Body of pancreas (tissue), 4 donors: Measurements from ENCODE around the gene TMEM144. TPM values are rescaled to one million over a fixed set of nuclear protein-coding genes. Genes with fewer than 3 reads are reported as not detected.

Source experiments
- ATAC-seq: fragments of 150-250 bp; one replicate; pipeline ENCODE4 v1.9.1; 2016
- DNase-seq, 4 donors: peaks; one replicate each; pipeline ENCODE4 v3.0.0-alpha.2; 2019
- H3K27ac ChIP-seq, 4 donors: fragments of 200-600 bp; sonication (generic); 1 replicate in 3 of 4; 2 replicates in 1 of 4; pipeline versions ENCODE4 v1.5.1 to v1.6.1; 2016 to 2019; ENCODE audit warnings: mild to moderate bottlenecking in 1 of 4, mixed read lengths in 1 of 4, moderate library complexity in 1 of 4
- H3K27me3 ChIP-seq, 2 donors: fragments of 200-600 bp; sonication (generic); one replicate each; pipeline ENCODE4 v1.6.0; 2016; ENCODE audit warnings: mild to moderate bottlenecking in 1 of 2
- H3K36me3 ChIP-seq, 2 donors: fragments of 200-600 bp; sonication (generic); replicated peaks in 1 of 2; 2 replicates each; pipeline ENCODE4 v1.5.1; 2016; ENCODE audit warnings: low read depth in 2 of 2; ENCODE audit not compliant: insufficient read depth in 1 of 2
- H3K4me1 ChIP-seq: fragments of 200-600 bp; sonication (generic); one replicate; pipeline ENCODE4 v1.6.0; 2016
- H3K4me3 ChIP-seq, 2 donors: fragments of 200-600 bp; sonication (generic); 1 replicate in 1 of 2; 2 replicates in 1 of 2; pipeline ENCODE4 v1.5.1; 2016 to 2019
- H3K9me3 ChIP-seq, 3 donors: fragments of 200-600 bp; sonication (generic); 1 replicate in 2 of 3; 2 replicates in 1 of 3; pipeline ENCODE4 v1.5.1; 2016
- POLR2A ChIP-seq, 3 donors: fragments of 450-650 bp; IDR thresholded peaks; one replicate each; pipeline ENCODE4 v1.6.1; 2016; ENCODE audit warnings: antibody characterized with exemption in 3 of 3, mild to moderate bottlenecking in 2 of 3
- WGBS, 2 donors: methylation state at CpG; one replicate each; pipeline ENCODE4 v1.1.5; 2017; 5-methylcytosine and 5-hydroxymethylcytosine counted together
- intact Hi-C: fragments of 100-400 bp; cut with DNase I; formaldehyde crosslinking; loops from one replicate; pipeline ENCODE4 v1.15.1; 2023
- total RNA-seq, 2 donors: library from RNA; depleted of rRNA; stranded (reverse); fragments of >200 nt; gene quantifications; one replicate each; pipeline ENCODE4 v1.1.0, GENCODE V29; 2016
- TF ChIP-seq, protein P1 (sequence below), 7 experiments: fragments of 450-650 bp in 4 of 7; fragments of 200-600 bp in 3 of 7; sonication (generic) in 3 of 7; IDR thresholded peaks; one replicate each; pipeline ENCODE4 v1.5.1; 2016 to 2019; ENCODE audit warnings: antibody characterized with exemption in 7 of 7

TMEM144 gene
- total RNA-seq, 2 donors from 2014 or later: 10.5 to 13.0 TPM

DNA sequence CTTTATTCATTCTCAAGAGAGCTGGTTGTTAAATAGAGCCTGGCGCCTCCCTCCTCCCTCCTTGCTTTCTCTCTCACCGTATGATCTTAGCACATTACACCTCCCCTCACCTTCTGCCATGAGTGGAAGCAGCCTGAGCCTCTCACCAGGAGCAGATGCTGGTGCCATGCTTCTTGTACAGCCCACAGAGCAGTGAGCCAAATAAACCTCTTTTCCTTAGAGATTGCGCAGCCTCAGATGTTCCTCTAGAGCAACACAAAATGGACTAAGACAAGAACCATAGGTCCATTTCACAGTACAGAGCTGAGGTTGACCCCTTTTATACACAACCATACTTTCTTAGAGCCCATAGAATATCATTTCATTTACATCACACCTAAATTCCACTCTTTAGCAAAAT, 10.1 kb upstream of the TMEM144 start:
- no peaks in the 10 kb centered on the region for H3K4me1 ChIP-seq
- H3K27me3 ChIP-seq: no peaks in the 10 kb centered on the region
- no peaks in the 10 kb centered on the region for H3K36me3 ChIP-seq
- intact Hi-C loops: no loop called here
- ATAC-seq: no peak
- no peaks in the 10 kb centered on the region for H3K9me3 ChIP-seq
- DNase-seq: no peak
- 81 to 88% methylated on average over 3 of the region's 3 CpGs for WGBS, 2 donors
- no peak overlapping the region for H3K4me3 ChIP-seq
- no peak overlapping the region for H3K27ac ChIP-seq
- TF ChIP-seq POLR2A (IDR thresholded peaks at IDR 0.05): no peak
- TF ChIP-seq, protein P1, sequence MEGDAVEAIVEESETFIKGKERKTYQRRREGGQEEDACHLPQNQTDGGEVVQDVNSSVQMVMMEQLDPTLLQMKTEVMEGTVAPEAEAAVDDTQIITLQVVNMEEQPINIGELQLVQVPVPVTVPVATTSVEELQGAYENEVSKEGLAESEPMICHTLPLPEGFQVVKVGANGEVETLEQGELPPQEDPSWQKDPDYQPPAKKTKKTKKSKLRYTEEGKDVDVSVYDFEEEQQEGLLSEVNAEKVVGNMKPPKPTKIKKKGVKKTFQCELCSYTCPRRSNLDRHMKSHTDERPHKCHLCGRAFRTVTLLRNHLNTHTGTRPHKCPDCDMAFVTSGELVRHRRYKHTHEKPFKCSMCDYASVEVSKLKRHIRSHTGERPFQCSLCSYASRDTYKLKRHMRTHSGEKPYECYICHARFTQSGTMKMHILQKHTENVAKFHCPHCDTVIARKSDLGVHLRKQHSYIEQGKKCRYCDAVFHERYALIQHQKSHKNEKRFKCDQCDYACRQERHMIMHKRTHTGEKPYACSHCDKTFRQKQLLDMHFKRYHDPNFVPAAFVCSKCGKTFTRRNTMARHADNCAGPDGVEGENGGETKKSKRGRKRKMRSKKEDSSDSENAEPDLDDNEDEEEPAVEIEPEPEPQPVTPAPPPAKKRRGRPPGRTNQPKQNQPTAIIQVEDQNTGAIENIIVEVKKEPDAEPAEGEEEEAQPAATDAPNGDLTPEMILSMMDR (IDR thresholded peaks at IDR 0.05): no peak

DNA sequence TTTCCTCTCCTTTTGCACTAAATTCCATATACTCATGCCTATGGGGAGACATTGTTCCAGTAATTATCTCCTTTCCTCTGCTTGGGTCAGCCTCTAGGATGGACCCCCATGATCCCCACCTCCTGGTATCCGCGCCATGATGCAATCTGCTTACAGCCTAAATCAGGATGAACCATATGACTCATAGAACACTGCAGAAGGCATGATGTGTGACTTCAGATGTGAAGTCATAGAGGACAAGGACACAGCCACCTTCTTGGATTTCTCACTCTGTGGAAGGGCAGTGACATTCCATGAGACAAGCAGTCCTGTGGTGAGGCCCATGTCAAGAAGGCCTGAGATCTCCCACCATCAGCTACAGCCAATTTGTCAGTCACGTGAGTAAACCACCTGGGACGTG, 9.0 kb upstream of the TMEM144 start:
- ATAC-seq (no peak), DNase-seq (no peak)
- H3K4me3 ChIP-seq: no peak overlapping the region
- H3K27ac ChIP-seq: no peak overlapping the region
- intact Hi-C loops: no loop called here
- TF ChIP-seq POLR2A (IDR thresholded peaks at IDR 0.05): no peak
- TF ChIP-seq, protein P1 (IDR thresholded peaks at IDR 0.05): no peak
- 93 to 97% methylated on average over 4 of the region's 4 CpGs for WGBS, 2 donors
- H3K9me3 ChIP-seq: no peaks in the 10 kb centered on the region
- no peaks in the 10 kb centered on the region for H3K36me3 ChIP-seq
- H3K4me1 ChIP-seq: no peaks in the 10 kb centered on the region
- H3K27me3 ChIP-seq: no peaks in the 10 kb centered on the region

DNA sequence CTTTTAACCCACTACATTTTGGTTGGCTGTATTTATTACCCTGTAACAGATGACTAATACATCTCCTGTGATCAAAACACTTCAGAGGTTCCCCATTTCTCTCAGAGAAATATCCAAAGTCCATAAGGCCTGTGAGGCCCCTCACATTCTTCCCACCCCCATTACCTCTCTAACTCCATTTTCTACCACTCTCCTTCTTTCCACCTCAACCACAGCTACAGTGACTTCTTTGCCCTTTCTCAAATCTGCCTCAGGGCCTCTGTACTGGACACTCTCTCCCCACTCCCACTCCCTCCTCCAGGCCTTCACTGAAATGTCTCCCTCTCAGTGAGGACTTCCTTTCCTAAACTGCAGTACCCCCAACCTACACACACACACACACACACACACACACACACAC, 8.4 kb upstream of the TMEM144 start:
- TF ChIP-seq, protein P1 (IDR thresholded peaks at IDR 0.05): no peak
- no peak for TF ChIP-seq POLR2A (IDR thresholded peaks at IDR 0.05)
- intact Hi-C loops: no loop called here
- H3K4me3 ChIP-seq: no peak overlapping the region
- no peaks in the 10 kb centered on the region for H3K36me3 ChIP-seq
- H3K4me1 ChIP-seq: no peaks in the 10 kb centered on the region
- H3K27ac ChIP-seq: no peak overlapping the region
- ATAC-seq (no peak), DNase-seq (no peak)
- H3K27me3 ChIP-seq: no peaks in the 10 kb centered on the region
- H3K9me3 ChIP-seq: no peaks in the 10 kb centered on the region

DNA sequence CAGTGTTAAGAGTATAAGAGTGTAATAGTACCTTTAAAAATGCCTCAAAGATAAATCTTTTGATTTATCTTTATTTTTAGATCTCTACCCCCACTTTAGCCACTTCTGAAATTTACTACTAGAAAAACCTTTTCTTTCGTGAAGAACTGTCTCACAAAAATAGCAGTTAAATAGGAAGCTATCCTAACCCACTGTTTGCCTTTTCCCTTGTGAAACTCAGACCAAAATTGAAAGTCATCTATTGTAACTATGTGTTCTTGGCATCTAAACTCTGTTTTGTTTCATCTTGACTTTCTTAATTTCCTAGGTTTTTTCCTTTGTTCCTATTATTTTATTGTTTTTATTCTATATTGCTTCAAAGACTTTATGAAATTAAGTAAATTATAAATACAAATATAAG, 7.8 kb upstream of the TMEM144 start:
- Histone ChIP-seq H3K4me1 (no peaks in the 10 kb centered on the region), H3K9me3 (no peaks in the 10 kb centered on the region), H3K27me3 (no peaks in the 10 kb centered on the region), H3K36me3 (no peaks in the 10 kb centered on the region), H3K27ac (no peak overlapping the region), H3K4me3 (no peak overlapping the region)
- WGBS, 2 donors: 45 to 67% methylated on average over 1 of the region's 1 CpG
- DNase-seq (no peak), ATAC-seq (no peak)
- no peak for TF ChIP-seq POLR2A (IDR thresholded peaks at IDR 0.05)
- TF ChIP-seq, protein P1 (IDR thresholded peaks at IDR 0.05): no peak
- intact Hi-C loops: no loop called here

DNA sequence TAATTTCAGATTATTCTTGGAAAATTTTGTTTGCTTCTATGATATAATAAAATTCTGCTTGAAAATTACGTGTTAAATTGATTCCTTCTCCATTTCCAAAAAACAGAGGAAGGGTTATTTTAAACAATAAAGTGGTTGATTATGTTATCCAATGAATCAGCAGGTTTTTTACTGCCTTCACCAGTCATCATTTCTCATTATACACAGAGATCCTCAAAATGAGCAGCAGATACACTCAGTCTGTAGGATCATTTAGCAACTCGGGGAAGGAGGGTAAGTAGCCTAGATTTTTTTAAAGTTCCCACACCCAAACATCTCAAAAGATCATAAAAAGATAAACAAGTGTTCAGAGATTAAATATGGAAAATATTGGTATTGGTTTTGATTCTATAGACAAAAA, 6.8 kb upstream of the TMEM144 start:
- WGBS, 2 donors: 75 to 80% methylated on average over 2 of the region's 2 CpGs
- H3K27ac ChIP-seq: no peak overlapping the region
- DNase-seq (no peak), ATAC-seq (no peak)
- no peaks in the 10 kb centered on the region for H3K9me3 ChIP-seq
- H3K36me3 ChIP-seq: no peaks in the 10 kb centered on the region
- H3K4me1 ChIP-seq: no peaks in the 10 kb centered on the region
- intact Hi-C loops: no loop called here
- no peaks in the 10 kb centered on the region for H3K27me3 ChIP-seq
- TF ChIP-seq, protein P1 (IDR thresholded peaks at IDR 0.05): no peak
- no peak for TF ChIP-seq POLR2A (IDR thresholded peaks at IDR 0.05)
- no peak overlapping the region for H3K4me3 ChIP-seq
